ENCODE data around the gene FBXO46.

The FBXO46 gene

DNA sequence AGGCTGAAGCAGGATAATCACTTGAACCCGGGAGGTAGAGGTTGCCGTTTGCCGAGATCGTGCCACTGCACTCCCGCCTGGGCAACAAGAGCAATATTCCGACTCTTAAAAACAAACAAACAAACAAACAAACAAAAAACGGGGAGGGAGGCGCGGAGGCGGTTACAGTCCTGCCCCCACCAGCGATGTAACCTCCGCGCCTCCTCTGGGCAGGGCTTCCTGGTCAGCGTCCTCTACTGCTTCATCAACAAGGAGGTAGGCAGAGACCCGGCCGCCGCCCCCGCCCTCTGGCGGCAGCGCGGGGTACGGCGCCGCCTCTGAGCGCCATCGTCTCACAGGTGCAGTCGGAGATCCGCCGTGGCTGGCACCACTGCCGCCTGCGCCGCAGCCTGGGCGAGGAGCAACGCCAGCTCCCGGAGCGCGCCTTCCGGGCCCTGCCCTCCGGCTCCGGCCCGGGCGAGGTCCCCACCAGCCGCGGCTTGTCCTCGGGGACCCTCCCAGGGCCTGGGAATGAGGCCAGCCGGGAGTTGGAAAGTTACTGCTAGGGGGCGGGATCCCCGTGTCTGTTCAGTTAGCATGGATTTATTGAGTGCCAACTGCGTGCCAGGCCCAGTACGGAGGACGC, 49.2 kb downstream of the FBXO46 start:
- peak; percentile 83 for DNase-seq

DNA sequence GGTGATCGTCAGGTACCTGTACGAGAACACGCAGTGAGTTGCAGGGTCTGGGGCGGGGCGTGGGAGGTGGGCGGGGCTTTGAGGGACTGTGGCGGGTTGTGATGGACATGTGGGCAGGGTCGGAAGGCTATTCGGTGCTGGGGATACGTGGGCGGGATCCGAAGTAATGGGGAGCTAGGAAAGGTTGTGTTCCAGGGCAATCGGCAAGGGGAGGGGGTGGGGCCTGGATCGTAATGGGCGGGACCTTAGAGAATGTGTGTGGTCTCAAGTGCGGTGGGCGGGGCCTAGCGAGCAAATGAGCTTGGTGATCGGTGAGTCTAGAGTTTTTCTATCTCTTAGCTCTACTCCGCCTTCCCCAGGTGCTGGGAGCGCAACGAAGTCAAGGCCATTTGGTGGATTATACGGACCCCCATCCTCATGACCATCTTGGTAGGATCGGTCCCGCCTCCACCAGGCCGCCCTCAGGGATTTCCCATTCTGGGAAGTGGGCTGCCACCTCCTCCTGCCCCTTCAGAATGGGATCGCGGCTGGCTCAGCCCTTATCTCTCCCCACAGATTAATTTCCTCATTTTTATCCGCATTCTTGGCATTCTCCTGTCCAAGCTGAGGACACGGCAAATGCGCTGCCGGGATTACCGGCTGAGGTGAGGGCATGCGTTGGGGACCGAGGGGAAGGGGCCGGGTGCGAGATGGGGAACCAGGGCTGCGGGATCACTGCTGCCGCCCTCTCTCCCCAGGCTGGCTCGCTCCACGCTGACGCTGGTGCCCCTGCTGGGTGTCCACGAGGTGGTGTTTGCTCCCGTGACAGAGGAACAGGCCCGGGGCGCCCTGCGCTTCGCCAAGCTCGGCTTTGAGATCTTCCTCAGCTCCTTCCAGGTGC, 53.1 kb downstream of the FBXO46 start:
- peak; percentile 92 for DNase-seq

DNA sequence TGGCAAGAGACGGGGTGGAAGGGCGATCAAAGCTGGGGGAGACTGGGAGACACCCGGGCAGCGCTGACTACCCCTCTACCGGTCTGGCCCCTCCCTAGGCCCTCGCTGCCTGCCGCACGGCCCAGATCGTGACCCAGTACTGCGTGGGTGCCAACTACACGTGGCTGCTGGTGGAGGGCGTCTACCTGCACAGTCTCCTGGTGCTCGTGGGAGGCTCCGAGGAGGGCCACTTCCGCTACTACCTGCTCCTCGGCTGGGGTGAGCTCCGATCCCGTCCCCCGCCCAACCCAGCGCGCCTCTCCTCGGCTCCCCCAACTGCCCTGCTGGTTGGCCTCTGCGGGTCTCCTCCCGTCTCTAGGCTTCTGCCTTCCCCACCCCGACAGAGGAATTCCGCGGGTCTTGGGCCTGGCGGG, 53.8 kb downstream of the FBXO46 start:
- DNase-seq, result no peak

DNA sequence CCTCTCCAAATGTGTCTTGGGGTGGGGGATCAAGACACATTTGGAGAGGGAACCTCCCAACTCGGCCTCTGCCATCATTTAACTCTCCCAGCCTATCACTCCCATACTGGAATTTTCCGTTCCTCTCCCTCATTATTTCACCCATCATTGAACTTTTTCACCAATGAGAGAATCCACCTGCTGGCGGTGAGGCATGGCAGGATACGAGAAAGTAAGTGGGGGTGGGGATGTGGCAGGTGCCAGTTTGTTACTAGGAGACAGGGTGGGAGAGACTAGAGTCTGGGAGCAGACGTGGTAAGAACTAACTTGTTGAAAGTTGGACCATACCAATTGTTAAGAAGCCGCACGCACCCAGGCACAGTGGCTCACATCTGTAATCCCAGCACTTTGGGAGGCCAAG, 55.8 kb downstream of the FBXO46 start:
- no peak for DNase-seq

DNA sequence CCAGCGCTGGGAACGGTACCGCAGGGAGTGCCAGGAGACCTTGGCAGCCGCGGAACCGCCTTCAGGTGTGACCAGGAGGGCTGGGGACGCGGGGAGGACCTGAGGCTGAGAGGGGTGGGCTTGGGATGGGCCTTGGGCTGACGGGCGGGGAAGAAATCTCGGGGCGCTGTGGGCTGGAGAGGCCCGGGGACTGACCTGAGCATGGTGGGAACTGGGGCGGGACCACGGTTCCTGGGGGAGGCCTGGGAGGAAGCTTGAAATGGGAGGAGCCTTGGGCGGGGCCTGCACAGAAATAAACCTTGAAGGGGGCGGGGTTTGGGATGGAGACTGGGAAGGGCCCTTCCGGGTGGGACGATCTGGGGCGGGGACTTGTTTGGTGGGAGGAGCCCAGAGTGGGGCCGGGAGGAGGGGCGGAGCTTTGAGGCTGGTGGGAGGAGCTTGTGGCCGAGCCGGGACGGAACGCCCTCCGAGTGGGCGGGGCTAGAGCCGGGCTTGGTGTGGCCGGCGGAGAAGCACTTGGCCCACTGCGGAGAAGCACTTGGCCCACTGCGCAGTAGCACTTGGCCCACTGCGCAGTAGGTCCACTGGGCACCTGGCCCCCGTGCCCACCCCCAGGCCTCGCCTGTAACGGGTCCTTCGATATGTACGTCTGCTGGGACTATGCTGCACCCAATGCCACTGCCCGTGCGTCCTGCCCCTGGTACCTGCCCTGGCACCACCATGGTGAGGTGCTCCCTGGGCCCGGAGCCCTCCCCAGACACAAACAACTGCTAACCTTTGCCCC, 59.8 kb downstream of the FBXO46 start:
- peak; percentile 89 for DNase-seq

DNA sequence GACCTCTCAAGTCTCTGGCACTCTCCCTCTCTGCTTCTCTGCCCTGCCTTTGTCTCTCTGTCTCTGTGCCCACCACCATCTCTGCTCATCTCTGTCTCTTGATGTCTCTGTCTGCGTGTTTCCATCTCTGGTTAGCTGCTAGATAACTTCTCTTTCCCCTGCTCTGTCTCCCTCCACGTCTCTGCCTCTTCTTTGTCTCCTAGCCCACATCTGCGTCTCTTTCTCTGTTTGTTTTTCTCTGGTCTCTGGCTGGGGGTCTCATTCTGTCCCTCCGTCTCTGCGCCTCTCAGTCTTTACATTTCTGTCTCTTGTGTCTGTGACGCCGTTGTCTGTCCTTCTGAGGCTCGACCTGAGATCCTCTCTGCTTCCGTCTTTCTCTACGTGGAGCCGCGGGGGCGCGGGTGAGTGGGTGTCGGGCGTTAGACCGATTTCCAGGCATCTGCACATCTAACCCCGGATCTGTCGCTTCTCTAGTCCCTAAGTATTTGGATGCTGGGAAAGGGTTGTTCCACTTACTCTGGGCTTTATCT, 62.3 kb downstream of the FBXO46 start:
- no peak for DNase-seq

DNA sequence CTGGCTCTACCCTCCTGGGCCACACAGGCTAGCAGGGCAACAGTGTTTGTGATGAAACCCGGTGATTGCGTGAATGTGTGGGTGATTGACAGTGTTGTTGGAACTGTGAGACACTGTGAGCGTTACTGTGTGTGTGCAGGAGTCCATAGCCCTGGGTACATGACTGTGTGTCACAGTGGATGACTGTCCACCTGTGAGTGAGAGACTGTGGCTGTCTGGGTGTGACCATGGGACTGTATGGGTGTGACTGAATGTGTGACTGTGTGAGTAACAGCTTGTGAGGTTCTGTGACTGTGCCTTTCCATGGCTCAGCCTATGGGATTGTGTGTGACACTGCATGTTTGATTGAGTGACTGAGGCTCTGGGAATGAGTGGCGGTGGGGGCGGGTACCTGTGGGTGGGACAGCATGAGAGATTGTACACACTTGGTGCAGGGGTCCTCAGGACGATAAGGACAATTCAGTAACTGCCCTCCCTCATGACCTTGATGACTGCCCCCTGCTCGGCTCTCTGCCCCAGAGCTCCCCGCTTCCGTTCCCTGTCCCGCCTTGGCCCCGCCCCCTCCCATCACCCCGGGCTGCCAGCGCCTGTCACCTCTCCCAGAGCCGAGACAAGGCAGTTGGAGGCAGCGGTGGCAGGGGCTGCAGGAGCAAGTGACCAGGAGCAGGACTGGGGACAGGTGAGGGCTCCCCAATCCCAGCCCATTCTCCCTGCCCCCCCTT, 62.9 kb downstream of the FBXO46 start, which contains the start of gene GIPR:
TSS of gene GIPR (plus strand) at position 602 of the 722 bp plus-strand sequence. CDS start 1,300 bp downstream, outside the sequence.
- DNase-seq, result peak; percentile 70

DNA sequence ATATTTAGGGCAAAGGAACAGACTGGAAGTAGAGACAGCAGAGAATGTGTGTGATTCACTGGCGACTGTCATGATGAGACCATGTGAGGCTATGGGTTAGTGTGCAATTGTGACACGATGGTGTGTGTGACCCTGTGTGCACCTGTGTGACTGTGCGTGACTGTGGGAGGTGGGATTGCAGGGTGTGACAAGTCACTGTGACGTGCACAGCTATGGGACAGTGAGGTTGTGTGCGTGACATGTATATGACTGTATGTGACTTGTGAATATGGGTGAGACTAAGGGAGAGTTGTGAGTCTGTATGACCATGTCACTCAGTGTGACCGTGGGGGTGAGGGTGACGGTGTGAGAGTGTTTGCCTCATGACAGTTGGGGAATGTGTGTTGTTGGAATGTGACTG, 66.1 kb downstream of the FBXO46 start:
- no peak for DNase-seq

DNA sequence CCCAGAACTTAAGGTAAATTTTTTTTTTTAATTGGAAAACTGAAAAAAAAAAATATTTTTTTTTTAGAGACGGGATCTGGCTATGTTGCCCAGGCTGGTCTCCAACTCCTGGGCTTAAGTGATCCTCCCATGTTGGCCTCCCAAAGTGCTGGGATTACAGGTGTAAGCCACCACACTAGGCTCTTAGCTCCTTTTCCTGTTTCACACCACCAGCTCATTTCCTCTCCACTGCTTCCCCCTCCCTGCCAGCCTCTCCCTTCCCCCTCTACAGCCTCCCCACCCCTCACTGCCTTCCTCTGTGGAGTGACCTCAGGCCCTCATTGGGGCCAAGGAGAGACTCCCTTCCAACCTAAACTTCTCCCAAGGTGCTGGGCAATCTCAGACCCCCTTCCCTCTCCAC, 66.9 kb downstream of the FBXO46 start:
- DNase-seq, result no peak

DNA sequence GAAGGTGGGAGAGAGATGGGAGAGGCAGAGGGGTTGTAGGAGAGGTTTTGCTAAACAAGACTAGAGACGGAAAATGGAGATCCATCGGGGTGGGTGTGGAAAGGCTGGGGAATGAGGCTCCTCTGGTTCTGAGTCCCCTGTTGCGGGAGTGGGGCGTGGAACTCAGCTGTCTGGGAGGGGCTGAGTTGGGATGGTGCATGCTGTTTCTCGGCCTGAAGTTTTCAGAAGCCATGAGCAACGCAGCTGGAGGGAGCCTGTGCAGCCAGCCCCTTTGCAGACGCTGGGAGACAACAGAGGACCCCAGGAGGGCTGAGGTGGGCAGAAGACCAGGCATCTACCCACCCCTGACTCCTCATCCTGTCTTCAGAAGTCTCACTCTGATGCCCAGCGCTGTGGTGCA, 70.1 kb downstream of the FBXO46 start:
- no peak for DNase-seq
